GDM1 (cell line): ENCODE data around the gene COG7.

Source experiments
- DNase-seq: peaks from one replicate; lab custom pipeline; 2025; lab: John Stamatoyannopoulos, UW

Gene COG7

DNA sequence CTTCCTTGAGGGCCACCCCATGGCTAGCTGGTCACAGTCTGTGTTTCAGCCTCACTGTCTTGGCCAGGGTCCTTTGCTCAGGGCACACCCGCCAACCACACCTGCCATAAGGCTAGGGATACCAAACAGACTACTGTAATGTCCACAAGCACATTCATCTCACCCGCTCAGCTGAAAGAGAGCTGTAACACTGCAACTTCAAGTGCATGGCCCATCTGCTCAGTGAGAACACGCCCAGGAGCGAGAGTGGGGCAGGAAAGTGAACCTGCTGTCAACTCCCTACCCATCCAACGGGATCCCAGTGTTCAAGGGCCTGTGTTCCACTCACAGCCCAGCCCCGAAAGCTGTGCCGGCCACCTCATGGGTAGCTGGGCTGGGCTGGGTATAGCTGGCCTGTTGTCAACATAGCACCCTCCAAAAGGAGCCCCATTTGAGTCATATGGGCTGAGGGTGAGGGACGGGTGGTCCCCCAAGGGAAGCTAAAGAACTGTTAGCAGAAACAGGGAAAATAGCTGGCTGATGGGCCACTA is 95.2 kb downstream of the COG7 start:
- no peak for DNase-seq

GRCh38 chr16:23356941-23357340 is 96.0 kb downstream of the COG7 start:
- no peak for DNase-seq

DNA sequence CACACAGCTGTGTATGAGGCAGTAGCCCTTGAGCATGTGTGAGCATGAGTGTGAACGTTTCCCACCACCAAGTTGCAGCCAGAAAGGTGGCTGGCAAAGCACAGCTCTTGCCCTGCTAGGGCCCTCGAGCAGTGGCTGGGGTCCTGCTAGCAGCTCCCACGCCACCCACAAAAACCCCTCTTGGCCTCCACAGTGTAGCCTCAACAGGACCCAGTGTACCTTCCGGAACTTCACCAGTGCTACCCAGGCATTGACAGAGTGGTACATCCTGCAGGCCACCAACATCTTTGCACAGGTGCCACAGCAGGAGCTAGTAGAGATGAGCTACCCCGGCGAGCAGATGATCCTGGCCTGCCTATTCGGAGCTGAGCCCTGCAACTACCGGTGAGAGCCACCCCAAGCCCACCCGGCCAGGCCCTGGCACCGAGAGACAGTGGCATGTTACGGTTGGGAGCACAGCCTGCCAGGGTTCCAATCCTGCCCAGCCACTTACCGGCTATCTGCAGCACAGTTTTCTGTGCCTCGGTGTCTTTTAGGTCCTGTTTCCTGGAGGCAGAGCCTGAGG is 97.8 kb downstream of the COG7 start:
- DNase-seq = no peak

GRCh38 chr16:23354246-23354645 is 98.7 kb downstream of the COG7 start:
- no peak for DNase-seq

- DNase-seq = no peak
Observed at GRCh38 chr16:23353440-23353839, 99.5 kb downstream of the COG7 start.

DNA sequence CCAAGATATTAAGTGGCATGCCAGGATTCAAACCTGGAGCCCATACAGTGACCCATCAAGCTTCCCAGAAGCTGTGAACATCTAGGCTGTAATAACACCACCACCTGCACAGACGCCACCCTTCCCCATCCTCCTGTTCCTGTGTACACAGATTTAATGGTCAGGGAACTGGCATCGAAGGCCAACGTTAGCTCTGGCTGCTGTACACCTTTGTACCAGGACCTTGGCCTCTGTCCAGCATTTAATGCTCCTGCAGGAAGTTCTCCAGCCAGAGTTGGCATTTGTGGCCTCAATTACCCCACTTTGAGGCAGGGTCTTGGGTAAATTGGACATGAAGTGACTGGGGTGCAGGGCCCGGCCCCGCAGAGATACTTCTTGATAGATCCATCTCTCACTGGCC is 101.6 kb downstream of the COG7 start:
- no peak for DNase-seq

DNA sequence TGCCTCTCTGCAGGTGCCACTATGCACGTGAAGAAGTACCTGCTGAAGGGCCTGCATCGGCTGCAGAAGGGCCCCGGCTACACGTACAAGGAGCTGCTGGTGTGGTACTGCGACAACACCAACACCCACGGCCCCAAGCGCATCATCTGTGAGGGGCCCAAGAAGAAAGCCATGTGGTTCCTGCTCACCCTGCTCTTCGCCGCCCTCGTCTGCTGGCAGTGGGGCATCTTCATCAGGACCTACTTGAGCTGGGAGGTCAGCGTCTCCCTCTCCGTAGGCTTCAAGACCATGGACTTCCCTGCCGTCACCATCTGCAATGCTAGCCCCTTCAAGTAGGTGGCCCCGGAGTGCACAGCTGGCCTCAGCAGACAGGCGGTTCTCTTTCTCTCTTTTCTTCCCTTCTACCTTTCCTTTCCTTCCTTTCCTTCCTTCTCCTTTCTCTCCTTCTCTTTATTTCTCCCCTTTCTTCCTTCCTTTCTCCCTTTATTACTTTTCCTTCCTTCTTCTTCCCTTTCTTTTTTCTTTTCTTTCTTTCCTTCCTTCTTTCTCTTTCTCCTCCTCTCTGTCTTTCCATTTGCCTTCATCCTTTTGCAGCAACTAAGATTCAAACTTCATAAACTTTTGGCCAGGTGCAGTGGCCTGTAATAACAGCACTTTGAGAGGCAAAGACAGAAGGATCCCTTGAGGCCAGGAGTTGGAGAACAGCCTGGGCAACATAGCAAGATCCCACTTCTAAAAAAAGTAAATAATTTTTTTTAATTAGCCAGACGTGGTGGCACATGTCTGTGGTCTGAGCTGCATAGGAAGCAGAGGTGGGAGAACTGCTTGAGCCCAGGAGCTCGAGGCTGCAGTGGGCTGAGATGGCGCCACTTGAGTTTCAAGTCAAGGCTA is 104.2 kb downstream of the COG7 start:
- no peak for DNase-seq

DNA sequence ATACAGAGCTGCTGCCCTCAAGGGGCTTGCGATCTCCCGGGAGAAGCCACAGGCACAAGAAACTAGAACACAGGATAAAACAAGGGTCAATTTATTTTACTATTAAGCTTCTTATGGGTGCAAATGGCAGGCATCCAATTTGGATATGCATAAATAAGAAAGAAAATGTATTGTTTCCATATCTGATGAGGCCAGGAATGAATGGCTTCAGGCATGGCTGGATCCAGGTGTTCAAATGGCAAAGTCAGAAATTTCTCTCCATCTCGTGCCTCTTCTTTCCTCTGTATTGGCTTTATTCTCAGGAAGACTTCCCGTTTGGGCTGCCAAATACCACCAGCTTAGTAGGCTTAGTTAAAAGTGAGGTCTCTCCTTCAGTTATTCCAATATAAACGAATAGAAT is 107.8 kb downstream of the COG7 start:
- no peak for DNase-seq

- no peak for DNase-seq
Observed at GRCh38 chr16:23343643-23344612, 109.1 kb downstream of the COG7 start.

DNA sequence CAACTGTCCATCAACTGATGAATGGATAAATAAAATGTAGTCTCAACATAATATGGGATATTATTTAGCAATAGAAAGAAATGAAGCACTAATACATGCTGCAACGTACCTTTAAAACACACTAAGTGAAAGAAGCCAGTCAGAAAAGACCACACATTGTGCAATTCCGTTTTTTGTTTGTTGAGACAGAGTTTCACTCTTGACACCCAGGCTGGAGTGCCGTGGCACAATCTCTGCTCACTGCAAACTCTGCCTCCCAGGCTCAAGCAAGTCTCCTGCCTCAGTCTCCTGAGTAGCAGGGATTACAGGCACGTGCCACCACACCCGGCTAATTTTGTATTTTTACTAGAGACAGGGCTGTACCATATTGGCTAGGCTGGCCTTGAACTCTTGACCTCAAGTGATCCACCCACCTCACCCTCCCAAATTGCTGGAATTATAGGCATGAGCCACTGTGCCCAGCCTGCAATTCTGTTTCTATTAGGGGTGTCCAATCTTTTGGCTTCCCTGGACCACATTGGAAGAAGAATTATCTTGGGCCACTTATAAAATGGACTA is 110.8 kb downstream of the COG7 start:
- no peak for DNase-seq

DNA sequence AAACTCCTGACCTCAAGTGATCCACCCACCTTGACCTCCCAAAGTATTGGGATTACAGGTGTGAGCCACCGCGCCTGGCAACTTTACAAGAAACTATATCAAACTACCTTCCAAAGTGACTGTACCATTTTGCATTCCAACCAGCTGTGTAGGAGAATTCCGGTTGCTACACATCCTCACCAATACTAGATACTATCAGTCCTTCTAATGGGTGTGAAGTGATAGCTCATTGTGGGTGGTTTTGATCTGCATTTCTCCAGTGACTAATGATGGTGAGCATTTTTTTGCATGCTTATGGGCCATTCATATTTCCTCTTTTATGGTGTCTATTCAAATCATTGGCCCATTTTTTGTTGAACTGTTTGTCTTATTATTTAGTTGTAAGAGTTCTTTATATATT is 113.2 kb downstream of the COG7 start:
- DNase-seq = no peak
